OCI-LY7 (cell line): Measurements from ENCODE around the gene CARD8. TPM values are rescaled to one million over a fixed set of nuclear protein-coding genes. Genes with fewer than 3 reads are reported as not detected.
A peak's percentile ranks its signal among the peaks of the same experiment; 100 is the strongest.
"Not testable (repeated sequence)": the region's sequence is repeated elsewhere in the genome, so short reads cannot be mapped to it uniquely, and the experiment has no call there.

ENCODE experiments used
- BruUV-seq: library from RNA; stranded (reverse); fragments of 400-500 nt; replicated peaks from 2 replicates; lab custom pipeline; 2021; lab: Mats Ljungman, UMichigan
- CTCF ChIA-PET: fragments of 300-600 bp; sonication (Branson Sonifier 250); formaldehyde crosslinking; loops from one replicate; lab custom pipeline; 2022; ENCODE audit warnings: antibody characterized with exemption; ENCODE audit not compliant: unreplicated experiment; lab: Charles Lee
- POLR2A ChIA-PET: fragments of 300-600 bp; sonication (Branson Sonifier 250); formaldehyde crosslinking; loops from one replicate; lab custom pipeline; 2022; ENCODE audit warnings: antibody characterized with exemption; lab: Charles Lee
- DNase-seq: peaks from one replicate; pipeline ENCODE4 v3.0.0-alpha.2; 2015; ENCODE audit warnings: low spot score
- H2AFZ ChIP-seq: fragments of 200-600 bp; sonication (generic), shearing (Covaris generic); 2 replicates; pipeline ENCODE4 v1.6.1; 2014; ENCODE audit warnings: mild to moderate bottlenecking, antibody characterized with exemption, low read length, moderate library complexity
- H3K27ac ChIP-seq: fragments of 200-600 bp; sonication (generic); 2 replicates; pipeline ENCODE4 v1.5.1; 2014; ENCODE audit warnings: mixed run types, low read depth, mild to moderate bottlenecking, moderate library complexity, low read length, inconsistent platforms; ENCODE audit not compliant: poor library complexity, severe bottlenecking
- H3K36me3 ChIP-seq: fragments of 200-600 bp; sonication (generic); 2 replicates; pipeline ENCODE4 v1.6.1; 2014; ENCODE audit warnings: mild to moderate bottlenecking, antibody characterized with exemption, low read length, moderate library complexity, mixed read lengths; ENCODE audit not compliant: insufficient read depth
- H3K4me1 ChIP-seq: fragments of 200-600 bp; sonication (generic); 2 replicates; pipeline ENCODE4 v1.5.1; 2014; ENCODE audit warnings: mild to moderate bottlenecking, low read length; ENCODE audit not compliant: insufficient read depth, poor library complexity, severe bottlenecking
- H3K4me2 ChIP-seq: fragments of 200-600 bp; sonication (generic); 2 replicates; pipeline ENCODE4 v1.6.1; 2014; ENCODE audit warnings: mild to moderate bottlenecking, low read length
- H3K4me3 ChIP-seq: fragments of 200-600 bp; sonication (generic); 2 replicates; pipeline ENCODE4 v1.5.1; 2014; ENCODE audit warnings: mild to moderate bottlenecking, low read depth, low read length; ENCODE audit not compliant: poor library complexity, severe bottlenecking
- H3K79me2 ChIP-seq: fragments of 200-600 bp; sonication (generic); 2 replicates; pipeline ENCODE4 v1.6.1; 2016; ENCODE audit warnings: low read depth, mild to moderate bottlenecking, low read length, moderate library complexity, mixed read lengths; ENCODE audit not compliant: insufficient read depth
- H3K9me2 ChIP-seq: fragments of 200-600 bp; sonication (generic); 2 replicates; pipeline ENCODE4 v1.6.1; 2016; ENCODE audit warnings: mild to moderate bottlenecking, low read length, mixed read lengths; ENCODE audit not compliant: insufficient read depth
- H3K9me3 ChIP-seq: fragments of 200-600 bp; sonication (generic); 2 replicates; pipeline ENCODE4 v1.6.1; 2014; ENCODE audit warnings: mild to moderate bottlenecking, mixed run types, low read length, mixed read lengths
- H4K20me1 ChIP-seq: fragments of 200-600 bp; sonication (generic); 2 replicates; pipeline ENCODE4 v1.6.1; 2014; ENCODE audit warnings: mild to moderate bottlenecking, antibody characterized with exemption, low read length, moderate library complexity, mixed read lengths; ENCODE audit not compliant: insufficient read depth
- EZH2phosphoT487 ChIP-seq: fragments of 200-600 bp; sonication (generic); IDR thresholded peaks from 2 replicates; pipeline ENCODE4 v1.6.1; 2018; ENCODE audit warnings: low read depth, borderline replicate concordance, mild to moderate bottlenecking, mixed run types, antibody characterized with exemption, low read length, moderate library complexity, mixed read lengths
- intact Hi-C: fragments of 100-400 bp; cut with micrococcal nuclease; formaldehyde crosslinking; loops from one replicate; pipeline ENCODE4 v1.10.0; 2022; ENCODE audit not compliant: unreplicated experiment
- total RNA-seq, 2 experiments: library from RNA; depleted of rRNA in 1 of 2; stranded (reverse); fragments of >200 nt in 1 of 2; shearing (Covaris generic) in 1 of 2; gene quantifications; 2 replicates each; pipeline ENCODE4 v1.2.3, GENCODE V29; 2014 to 2022
- TF ChIP-seq, protein P1 (sequence below): fragments of 200-600 bp; sonication (generic); conservative IDR thresholded peaks from 2 replicates; pipeline ENCODE4 v1.5.1; 2014; ENCODE audit warnings: mild to moderate bottlenecking, antibody characterized with exemption, low read length, moderate library complexity, mixed read lengths

CARD8 gene
- total RNA-seq, 2 experiments from 2014 or later: 51.0 to 56.1 TPM

DNA sequence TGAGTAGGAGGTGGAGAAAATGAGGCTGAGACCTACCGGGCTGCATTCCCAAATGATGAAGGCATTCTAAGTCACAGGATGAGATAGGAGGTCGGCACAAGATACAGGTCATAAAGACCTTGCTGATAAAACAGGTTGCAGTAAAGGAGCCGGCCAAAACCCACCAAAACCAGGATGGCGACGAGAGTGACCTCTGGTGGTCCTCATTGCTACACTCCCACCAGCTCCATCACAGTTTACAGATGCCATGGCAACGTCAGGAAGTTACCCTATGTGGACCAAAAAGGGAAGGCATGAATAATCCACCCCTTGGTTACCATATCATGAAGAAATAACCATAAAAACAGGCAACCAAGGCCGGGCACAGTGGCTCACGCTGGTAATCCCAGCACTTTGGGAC lies 9.6 kb upstream of the CARD8 start:
- H2AFZ ChIP-seq, H3K79me2 ChIP-seq, intact Hi-C loops, CTCF ChIA-PET, H3K9me2 ChIP-seq, H3K9me3 ChIP-seq, BruUV-seq, H3K4me3 ChIP-seq, DNase-seq, H3K36me3 ChIP-seq, H3K27ac ChIP-seq, H4K20me1 ChIP-seq, H3K4me2 ChIP-seq, POLR2A ChIA-PET: not testable (repeated sequence)
- TF ChIP-seq, protein P1, sequence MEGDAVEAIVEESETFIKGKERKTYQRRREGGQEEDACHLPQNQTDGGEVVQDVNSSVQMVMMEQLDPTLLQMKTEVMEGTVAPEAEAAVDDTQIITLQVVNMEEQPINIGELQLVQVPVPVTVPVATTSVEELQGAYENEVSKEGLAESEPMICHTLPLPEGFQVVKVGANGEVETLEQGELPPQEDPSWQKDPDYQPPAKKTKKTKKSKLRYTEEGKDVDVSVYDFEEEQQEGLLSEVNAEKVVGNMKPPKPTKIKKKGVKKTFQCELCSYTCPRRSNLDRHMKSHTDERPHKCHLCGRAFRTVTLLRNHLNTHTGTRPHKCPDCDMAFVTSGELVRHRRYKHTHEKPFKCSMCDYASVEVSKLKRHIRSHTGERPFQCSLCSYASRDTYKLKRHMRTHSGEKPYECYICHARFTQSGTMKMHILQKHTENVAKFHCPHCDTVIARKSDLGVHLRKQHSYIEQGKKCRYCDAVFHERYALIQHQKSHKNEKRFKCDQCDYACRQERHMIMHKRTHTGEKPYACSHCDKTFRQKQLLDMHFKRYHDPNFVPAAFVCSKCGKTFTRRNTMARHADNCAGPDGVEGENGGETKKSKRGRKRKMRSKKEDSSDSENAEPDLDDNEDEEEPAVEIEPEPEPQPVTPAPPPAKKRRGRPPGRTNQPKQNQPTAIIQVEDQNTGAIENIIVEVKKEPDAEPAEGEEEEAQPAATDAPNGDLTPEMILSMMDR: 0 out of 2 replicates have a peak, but pooled peaks have one; percentile 18
- H3K4me1 ChIP-seq: peaks cover 12% of the 10 kb centered on the region

- peaks cover 34% of the 10 kb centered on the region for H3K4me1 ChIP-seq
- ChIA-PET CTCF (interaction anchor here (0.6 kb wide), 1 partner anchor 57 kb away, joined by 3 read pairs; no protein-coding TSS in a partner anchor), POLR2A (interaction anchor here (0.6 to 1.8 kb wide), 5 partner anchors 11 to 585 kb away, joined by 3 to 7 read pairs (median 4); no protein-coding TSS in a partner anchor)
- H3K36me3 ChIP-seq, H2AFZ ChIP-seq, H3K9me2 ChIP-seq, H4K20me1 ChIP-seq, DNase-seq, BruUV-seq, H3K9me3 ChIP-seq: not testable (repeated sequence)
- peak overlapping the region; percentile 80 for H3K4me2 ChIP-seq
- intact Hi-C loops: loop anchor here (1.0 kb wide), 1 partner anchor 153 kb away; no protein-coding TSS in a partner anchor
- peak overlapping the region; percentile 69 for H3K4me3 ChIP-seq
- H3K27ac ChIP-seq: peak overlapping the region; percentile 95
- H3K79me2 ChIP-seq: peaks cover 27% of the 10 kb centered on the region
These were observed 4.6 kb upstream of the CARD8 start for GRCh38 chr19:48260359-48260714.

DNA sequence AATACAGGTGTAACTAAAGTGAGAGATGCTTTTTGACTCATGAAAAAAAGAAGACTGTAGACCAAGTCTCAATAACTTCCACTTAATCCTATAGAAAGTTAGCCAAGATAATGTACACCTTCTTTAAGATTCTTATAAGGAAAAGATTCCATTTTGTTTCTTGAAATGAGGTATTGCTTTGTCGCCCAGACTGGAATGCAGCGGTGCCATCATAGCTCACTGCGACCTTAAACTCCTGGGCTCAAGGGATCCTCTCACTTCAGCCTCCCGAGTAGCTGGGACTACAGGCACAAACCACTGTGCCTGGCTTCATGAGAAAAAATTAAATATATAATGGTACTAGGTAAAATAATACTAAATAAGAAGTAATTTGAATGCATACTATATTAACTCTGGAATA lies 3.3 kb upstream of the CARD8 start:
- not testable (repeated sequence) for DNase-seq, H3K9me3 ChIP-seq, H3K9me2 ChIP-seq, H3K36me3 ChIP-seq, H2AFZ ChIP-seq, BruUV-seq, H4K20me1 ChIP-seq
- Histone ChIP-seq H3K27ac (peak overlapping the region; percentile 95), H3K4me2 (peak overlapping the region; percentile 80), H3K4me1 (peaks cover 45% of the 10 kb centered on the region), H3K79me2 (peaks cover 39% of the 10 kb centered on the region), H3K4me3 (peak overlapping the region; percentile 69)
- CTCF ChIA-PET: interaction anchor here (1.2 kb wide), 1 partner anchor 55 kb away, joined by 3 read pairs; no protein-coding TSS in a partner anchor
- POLR2A ChIA-PET: interaction anchor here (0.9 to 2.8 kb wide), 6 partner anchors 9 to 148 kb away, joined by 3 to 22 read pairs (median 4); partner anchors contain the start of gene PLA2G4C
- intact Hi-C loops: loop anchor here (5.0 kb wide), 3 partner anchors 57 to 73 kb away; no protein-coding TSS in a partner anchor

DNA sequence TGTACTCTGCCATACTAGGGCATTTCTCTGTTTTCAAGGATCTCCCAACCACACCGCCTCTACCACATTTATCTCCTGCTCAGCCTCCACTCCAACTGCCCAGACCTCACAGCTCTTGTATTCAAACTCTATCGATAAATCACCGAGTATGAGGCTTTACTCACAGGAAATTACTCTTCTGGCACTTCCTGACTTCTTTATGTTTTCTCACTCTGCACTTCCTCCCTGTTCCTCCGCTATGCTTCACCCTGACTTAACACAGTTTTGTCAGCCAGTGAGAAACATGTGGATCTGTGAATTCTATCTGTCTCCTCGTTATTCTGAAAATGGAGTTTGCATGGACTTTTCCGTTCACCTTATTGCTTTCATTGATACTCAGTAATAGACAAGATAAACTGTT lies 2.6 kb upstream of the CARD8 start:
- Histone ChIP-seq H3K4me1 (peaks cover 51% of the 10 kb centered on the region), H3K27ac (peak overlapping the region; percentile 95), H3K9me3 (no peaks in the 10 kb centered on the region), H3K79me2 (peaks cover 46% of the 10 kb centered on the region), H3K4me3 (peak overlapping the region; percentile 68), H2AFZ (peak overlapping the region; percentile 79), H3K9me2 (no peaks in the 10 kb centered on the region), H4K20me1 (no peaks in the 10 kb centered on the region), H3K36me3 (peaks cover 5% of the 10 kb centered on the region), H3K4me2 (peak overlapping the region; percentile 89)
- POLR2A ChIA-PET: interaction anchor here (0.9 to 2.8 kb wide), 3 partner anchors 54 to 134 kb away, joined by 3 to 22 read pairs (median 7); no protein-coding TSS in a partner anchor
- no TSS peak for BruUV-seq
- TF ChIP-seq, protein P1: no peak
- no peak for TF ChIP-seq EZH2phosphoT487
- intact Hi-C loops: loop anchor here (5.0 kb wide), 3 partner anchors 56 to 74 kb away; no protein-coding TSS in a partner anchor
- DNase-seq: peak; percentile 51
- CTCF ChIA-PET: interaction anchor here (1.2 kb wide), 1 partner anchor 55 kb away, joined by 3 read pairs; no protein-coding TSS in a partner anchor
